Measurements from ENCODE around the gene MFSD2A. TPM values are rescaled to one million over a fixed set of nuclear protein-coding genes. Genes with fewer than 3 reads are reported as not detected.
A peak's percentile ranks its signal among the peaks of the same experiment; 100 is the strongest.
"Not testable (repeated sequence)": the region's sequence is repeated elsewhere in the genome, so short reads cannot be mapped to it uniquely, and the experiment has no call there.

The MFSD2A gene
- total and polyA plus RNA-seq, 9 donors: 0.62 to 6.8 (median 1.8) TPM

DNA sequence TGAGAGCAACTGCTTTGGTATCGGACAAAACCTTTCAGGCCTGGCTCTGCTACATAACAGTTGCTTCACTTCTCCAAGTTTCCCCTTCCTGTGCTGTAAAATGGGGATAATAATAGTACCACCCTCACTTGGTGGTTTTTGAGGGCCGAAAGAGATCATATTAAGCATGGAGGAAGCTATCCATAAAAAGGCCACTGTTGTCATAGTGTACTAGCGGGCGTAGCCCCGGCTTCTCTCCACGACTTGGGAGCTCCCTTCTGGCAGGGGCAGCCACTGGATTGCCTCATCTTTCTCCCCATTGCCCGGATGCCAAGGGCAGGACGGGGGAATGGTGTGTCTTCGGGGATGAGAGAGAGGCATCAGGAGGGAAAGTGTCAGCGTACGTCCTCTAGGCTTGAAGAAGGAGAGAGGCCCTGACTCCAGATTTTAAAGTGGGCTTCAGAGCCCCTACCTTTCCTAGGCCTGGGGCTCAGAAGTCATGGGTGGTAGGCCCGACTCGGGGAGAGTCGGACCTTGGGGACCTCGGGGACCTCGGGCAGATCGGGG lies 548 bp upstream of the MFSD2A start:
- peak overlapping the region; percentile 7 for H3K27ac ChIP-seq (ENCODE audit: low read length)
- H3K36me3 ChIP-seq (ENCODE audit: control insufficient read depth, insufficient read depth, low read length): no peaks in the 10 kb centered on the region
- 34% methylated on average over 13 of the region's 17 CpGs for WGBS (ENCODE audit: insufficient coverage)
- peak overlapping the region; percentile 52 for H3K4me3 ChIP-seq (ENCODE audit: low read length)
- H3K4me1 ChIP-seq (ENCODE audit: control insufficient read depth, insufficient read depth, low read length): peaks cover 55% of the 10 kb centered on the region
- DNase-seq: no peak
- H3K9me3 ChIP-seq (replicated peaks; ENCODE audit: control insufficient read depth, low read depth, low read length): peaks cover 5% of the 10 kb centered on the region
- peaks cover 21% of the 10 kb centered on the region for H3K27me3 ChIP-seq (ENCODE audit: control insufficient read depth, insufficient read depth, low read length)

DNA sequence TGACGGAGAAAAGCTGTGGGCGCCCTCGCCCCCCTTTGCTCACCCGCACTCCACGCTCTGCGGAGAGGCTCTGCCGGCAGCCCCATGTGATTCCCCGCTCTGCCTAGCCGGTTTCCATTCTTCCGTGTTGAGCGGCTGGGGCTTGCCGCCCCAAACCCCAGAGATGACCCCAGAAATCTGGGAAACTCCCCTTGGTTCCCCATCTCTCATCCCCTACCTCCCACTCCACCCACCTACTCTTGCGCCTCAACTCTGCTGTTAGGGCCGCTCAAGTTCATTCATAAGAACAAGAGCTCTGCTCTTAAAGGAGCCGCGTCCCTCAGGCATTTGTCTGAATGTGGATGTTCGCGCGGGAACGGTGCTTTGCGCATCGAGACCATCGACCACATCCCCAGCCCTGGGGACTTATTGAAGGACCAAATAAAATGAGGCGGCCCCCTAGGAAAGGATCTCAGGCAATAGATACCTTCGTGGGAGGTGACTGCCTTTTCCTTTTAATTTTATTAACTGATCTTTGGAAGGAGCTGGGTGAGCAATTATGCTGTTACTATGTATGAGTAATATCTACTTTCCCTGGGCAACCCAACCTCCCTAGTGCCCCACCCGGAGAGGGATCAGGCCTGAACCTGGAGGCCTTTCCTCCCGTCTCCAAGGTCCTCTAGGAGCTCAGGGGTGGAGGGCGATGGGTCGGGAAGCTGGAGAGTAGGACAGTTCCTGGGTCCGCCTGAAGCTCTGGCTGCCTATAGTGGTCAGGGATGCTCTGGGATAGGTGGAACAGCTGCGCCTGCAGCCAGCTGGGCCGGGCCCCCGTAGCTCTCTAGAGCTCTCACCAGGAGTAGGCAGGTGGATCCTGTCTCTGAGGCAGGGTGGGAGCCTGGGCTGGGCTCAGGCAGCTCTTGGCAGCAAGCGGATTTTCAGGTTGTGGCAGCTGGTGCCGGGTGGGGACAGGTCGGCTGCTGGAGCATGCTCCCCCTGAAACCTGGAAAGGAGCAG lies 898 bp downstream of the MFSD2A start:
- peak; percentile 33 for DNase-seq
- peaks cover 21% of the 10 kb centered on the region for H3K27me3 ChIP-seq (ENCODE audit: control insufficient read depth, insufficient read depth, low read length)
- H3K4me1 ChIP-seq (ENCODE audit: control insufficient read depth, insufficient read depth, low read length): peaks cover 65% of the 10 kb centered on the region
- no peak overlapping the region for H3K27ac ChIP-seq (ENCODE audit: low read length)
- H3K9me3 ChIP-seq (replicated peaks; ENCODE audit: control insufficient read depth, low read depth, low read length): peaks cover 1% of the 10 kb centered on the region
- peak overlapping the region; percentile 52 for H3K4me3 ChIP-seq (ENCODE audit: low read length)
- 3% methylated on average over 26 of the region's 36 CpGs for WGBS (ENCODE audit: insufficient coverage)
- no peaks in the 10 kb centered on the region for H3K36me3 ChIP-seq (ENCODE audit: control insufficient read depth, insufficient read depth, low read length)

DNA sequence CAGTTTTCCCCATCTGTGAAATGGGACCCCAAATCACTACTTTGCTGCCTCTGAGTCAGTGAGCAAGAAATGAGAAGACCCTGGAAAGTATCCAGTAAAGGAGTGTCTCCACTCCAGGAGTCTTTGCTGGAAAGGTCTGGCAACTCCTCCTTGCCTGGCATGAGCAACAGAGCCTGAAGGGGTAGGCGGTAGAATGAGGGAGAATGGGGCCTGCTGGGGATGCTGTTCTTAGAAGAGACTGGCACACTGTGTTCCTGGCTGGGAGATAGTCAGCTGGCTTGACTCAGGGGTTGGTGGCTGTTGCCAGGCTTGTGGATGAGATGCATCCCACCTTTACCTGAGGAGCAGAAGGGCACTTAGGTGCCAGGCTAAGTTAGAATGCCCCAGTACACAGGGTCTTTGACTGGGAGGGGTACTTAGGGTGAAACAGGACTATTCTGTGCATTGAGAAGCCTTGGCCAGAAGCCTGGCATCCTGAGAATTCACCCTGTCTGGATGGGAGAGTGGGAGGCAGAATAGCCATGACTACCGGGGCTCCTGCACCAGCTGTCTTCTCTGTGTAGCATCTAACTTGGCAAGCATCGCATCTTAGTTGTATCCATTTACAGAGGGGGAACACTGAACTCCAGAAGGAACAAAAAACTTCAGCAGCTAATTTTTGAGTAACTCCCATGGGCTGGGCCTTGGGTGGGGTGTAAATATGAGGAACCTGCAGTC lies 2.5 kb downstream of the MFSD2A start:
- no peaks in the 10 kb centered on the region for H3K9me3 ChIP-seq (replicated peaks; ENCODE audit: control insufficient read depth, low read depth, low read length)
- peaks cover 21% of the 10 kb centered on the region for H3K27me3 ChIP-seq (ENCODE audit: control insufficient read depth, insufficient read depth, low read length)
- no peaks in the 10 kb centered on the region for H3K36me3 ChIP-seq (ENCODE audit: control insufficient read depth, insufficient read depth, low read length)
- no peak overlapping the region for H3K27ac ChIP-seq (ENCODE audit: low read length)
- no peak overlapping the region for H3K4me3 ChIP-seq (ENCODE audit: low read length)
- 58% methylated on average over 3 of the region's 3 CpGs for WGBS (ENCODE audit: insufficient coverage)
- H3K4me1 ChIP-seq (ENCODE audit: control insufficient read depth, insufficient read depth, low read length): peaks cover 66% of the 10 kb centered on the region
- DNase-seq: peak; percentile 62

DNA sequence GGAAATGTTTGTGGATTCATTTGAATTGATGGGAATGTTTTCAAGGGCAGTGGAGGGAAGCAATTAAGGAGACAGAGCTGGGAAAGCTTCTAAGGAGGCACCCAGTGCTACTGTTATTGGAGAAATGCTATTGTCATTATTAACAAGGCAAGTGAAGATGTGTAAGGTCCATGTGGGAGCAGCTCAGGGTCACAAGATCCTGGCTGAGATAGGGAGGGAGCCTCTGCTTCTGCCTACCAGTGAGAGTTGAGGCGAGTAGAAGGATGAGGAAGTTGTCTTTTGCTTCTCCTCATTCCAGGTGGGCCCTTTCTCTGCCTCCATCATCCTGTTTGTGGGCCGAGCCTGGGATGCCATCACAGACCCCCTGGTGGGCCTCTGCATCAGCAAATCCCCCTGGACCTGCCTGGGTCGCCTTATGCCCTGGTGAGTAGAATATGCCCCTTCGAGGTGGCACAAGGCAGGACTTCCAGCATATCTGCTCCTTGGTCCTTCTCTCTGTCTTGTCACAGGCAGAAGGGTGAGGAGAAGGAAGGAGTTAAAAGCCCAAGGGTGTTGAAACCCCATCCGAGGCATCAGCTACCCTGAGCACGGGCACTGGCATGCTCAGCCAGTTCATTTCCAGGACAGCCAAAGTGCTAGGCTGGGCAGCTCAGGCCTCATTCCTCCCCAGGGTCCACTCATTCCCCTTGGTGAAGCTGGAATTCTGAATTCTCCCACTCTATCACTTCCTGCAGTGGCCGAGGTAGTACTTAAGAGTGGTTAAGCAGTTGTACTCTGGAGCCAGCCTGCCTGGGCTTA lies 3.7 kb downstream of the MFSD2A start:
- Histone ChIP-seq H3K9me3 (replicated peaks; ENCODE audit: control insufficient read depth, low read depth, low read length) (no peaks in the 10 kb centered on the region), H3K27me3 (ENCODE audit: control insufficient read depth, insufficient read depth, low read length) (peaks cover 21% of the 10 kb centered on the region), H3K4me1 (ENCODE audit: control insufficient read depth, insufficient read depth, low read length) (peaks cover 57% of the 10 kb centered on the region), H3K4me3 (ENCODE audit: low read length) (no peak overlapping the region), H3K27ac (ENCODE audit: low read length) (no peak overlapping the region), H3K36me3 (ENCODE audit: control insufficient read depth, insufficient read depth, low read length) (no peaks in the 10 kb centered on the region)
- WGBS (ENCODE audit: insufficient coverage): 64% methylated on average over 2 of the region's 7 CpGs
- DNase-seq: no peak

DNA sequence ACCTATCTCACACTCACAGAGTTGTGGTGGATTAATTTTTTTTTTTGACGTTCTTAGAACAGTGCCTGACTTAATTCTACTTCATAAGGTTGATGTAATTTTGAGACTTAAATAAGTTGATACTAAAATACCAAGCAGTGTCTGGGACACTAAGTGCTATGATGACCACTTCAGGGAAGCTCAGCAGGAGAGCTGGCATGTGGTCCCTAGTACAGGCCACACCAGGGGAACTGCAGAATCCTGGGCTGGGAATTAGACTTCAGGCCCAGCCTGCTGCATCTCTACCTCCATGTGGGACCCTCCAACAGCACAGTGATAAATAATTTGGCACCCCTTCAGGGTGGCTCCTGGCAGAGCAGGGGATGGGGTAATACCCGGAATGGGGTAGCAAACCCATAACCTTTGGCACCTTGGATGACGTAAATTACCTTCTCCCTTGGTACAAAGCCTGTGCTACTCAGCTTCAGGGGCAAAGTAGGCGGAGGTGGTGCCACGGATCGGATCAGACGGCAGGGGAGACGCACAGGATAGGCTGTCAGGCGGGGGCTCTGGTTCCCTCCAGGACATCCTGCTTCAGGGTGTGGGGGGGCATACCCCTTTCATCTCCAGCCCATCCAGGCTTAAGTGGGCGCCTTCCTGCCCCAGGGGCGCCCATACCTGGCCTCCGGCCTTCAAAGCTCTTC lies 4.8 kb downstream of the MFSD2A start:
- Histone ChIP-seq H3K27ac (ENCODE audit: low read length) (no peak overlapping the region), H3K9me3 (replicated peaks; ENCODE audit: control insufficient read depth, low read depth, low read length) (no peaks in the 10 kb centered on the region), H3K36me3 (ENCODE audit: control insufficient read depth, insufficient read depth, low read length) (no peaks in the 10 kb centered on the region), H3K4me3 (ENCODE audit: low read length) (no peak overlapping the region), H3K4me1 (ENCODE audit: control insufficient read depth, insufficient read depth, low read length) (peaks cover 50% of the 10 kb centered on the region), H3K27me3 (ENCODE audit: control insufficient read depth, insufficient read depth, low read length) (peaks cover 18% of the 10 kb centered on the region)
- 75% methylated on average over 11 of the region's 12 CpGs for WGBS (ENCODE audit: insufficient coverage)
- no peak for DNase-seq

DNA sequence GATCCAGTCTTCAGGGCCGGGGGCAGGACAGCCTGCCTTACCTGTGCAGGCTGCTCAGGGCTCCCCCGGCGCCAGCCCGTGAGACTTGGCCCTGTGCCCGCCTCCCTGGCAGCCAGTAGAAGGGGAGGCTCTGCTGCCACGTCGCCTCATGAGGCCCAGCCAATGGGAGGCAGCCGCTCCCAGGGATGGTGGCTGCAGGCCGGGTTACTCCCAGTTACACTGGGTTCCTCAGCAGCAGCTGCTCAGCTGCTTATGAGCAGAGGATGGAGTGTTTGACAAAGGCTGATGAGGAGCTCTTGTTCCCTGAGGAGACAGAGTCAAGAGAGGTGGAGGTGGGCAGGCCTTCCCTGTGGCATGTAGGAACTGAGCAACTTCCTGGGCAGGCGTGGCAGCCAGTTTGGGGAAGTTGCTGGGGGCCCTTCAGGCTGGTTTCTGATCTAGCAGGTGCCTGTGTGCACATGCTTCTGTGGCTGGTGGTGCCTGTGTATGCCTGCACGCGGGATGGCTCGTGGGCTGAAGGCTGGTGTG lies 5.5 kb downstream of the MFSD2A start:
- Histone ChIP-seq H3K4me3 (ENCODE audit: low read length) (no peak overlapping the region), H3K27me3 (ENCODE audit: control insufficient read depth, insufficient read depth, low read length) (peaks cover 14% of the 10 kb centered on the region)

DNA sequence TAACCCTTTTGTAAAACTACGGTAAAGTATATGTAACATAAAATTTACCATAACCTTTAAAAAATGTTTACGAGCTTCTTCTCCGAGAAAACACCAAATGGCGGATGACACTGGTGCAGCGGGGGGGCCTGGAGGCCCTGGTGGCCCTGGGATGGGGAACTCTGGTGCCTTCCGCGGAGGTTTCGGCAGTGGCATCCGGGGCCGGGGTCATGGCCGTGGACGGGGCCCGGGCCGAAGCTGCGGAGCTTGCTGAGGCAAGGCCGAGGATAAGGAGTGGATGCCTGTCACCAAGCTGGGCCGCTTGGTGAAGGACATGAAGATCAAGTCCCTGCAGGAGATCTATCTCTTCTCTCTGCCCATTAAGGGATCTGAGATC lies 7.5 kb downstream of the MFSD2A start:
- Histone ChIP-seq H3K4me3 (ENCODE audit: low read length) (no peak overlapping the region), H3K9me3 (replicated peaks; ENCODE audit: control insufficient read depth, low read depth, low read length) (no peaks in the 10 kb centered on the region), H3K4me1 (ENCODE audit: control insufficient read depth, insufficient read depth, low read length) (peaks cover 28% of the 10 kb centered on the region), H3K27ac (ENCODE audit: low read length) (no peak overlapping the region), H3K27me3 (ENCODE audit: control insufficient read depth, insufficient read depth, low read length) (no peaks in the 10 kb centered on the region), H3K36me3 (ENCODE audit: control insufficient read depth, insufficient read depth, low read length) (no peaks in the 10 kb centered on the region)
- 96% methylated on average over 16 of the region's 17 CpGs for WGBS (ENCODE audit: insufficient coverage)
- no peak for DNase-seq

More for the DNA sequence above, 5.5 kb downstream of the MFSD2A start:
- Histone ChIP-seq H3K9me3 (replicated peaks; ENCODE audit: control insufficient read depth, low read depth, low read length) (no peaks in the 10 kb centered on the region), H3K36me3 (ENCODE audit: control insufficient read depth, insufficient read depth, low read length) (no peaks in the 10 kb centered on the region), H3K4me1 (ENCODE audit: control insufficient read depth, insufficient read depth, low read length) (peaks cover 44% of the 10 kb centered on the region), H3K27ac (ENCODE audit: low read length) (peak overlapping the region; percentile 35)
- 42% methylated on average over 11 of the region's 13 CpGs for WGBS (ENCODE audit: insufficient coverage)
- peak; percentile 39 for DNase-seq

DNA sequence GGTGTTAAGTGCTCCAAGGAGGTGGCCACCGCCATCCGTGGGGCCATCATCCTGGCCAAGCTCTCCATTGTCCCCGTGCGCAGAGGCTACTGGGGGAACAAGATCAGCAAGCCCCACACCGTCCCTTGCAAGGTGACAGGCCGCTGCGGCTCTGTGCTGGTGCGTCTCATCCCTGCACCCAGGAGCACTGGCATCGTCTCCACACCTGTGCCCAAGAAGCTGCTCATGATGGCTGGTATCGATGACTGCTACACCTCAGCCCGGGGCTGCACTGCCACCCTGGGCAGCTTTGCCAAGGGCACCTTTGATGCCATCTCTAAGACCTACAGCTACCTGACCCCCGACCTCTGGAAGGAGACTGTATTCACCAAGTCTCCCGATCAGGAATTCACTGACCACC lies 8.0 kb downstream of the MFSD2A start:
- not testable (repeated sequence) for H3K27ac ChIP-seq (ENCODE audit: low read length); H3K36me3 ChIP-seq (ENCODE audit: control insufficient read depth, insufficient read depth, low read length); H3K27me3 ChIP-seq (ENCODE audit: control insufficient read depth, insufficient read depth, low read length); DNase-seq; H3K4me3 ChIP-seq (ENCODE audit: low read length); H3K9me3 ChIP-seq (replicated peaks; ENCODE audit: control insufficient read depth, low read depth, low read length)
- 84% methylated on average over 6 of the region's 13 CpGs for WGBS (ENCODE audit: insufficient coverage)
- peaks cover 23% of the 10 kb centered on the region for H3K4me1 ChIP-seq (ENCODE audit: control insufficient read depth, insufficient read depth, low read length)

DNA sequence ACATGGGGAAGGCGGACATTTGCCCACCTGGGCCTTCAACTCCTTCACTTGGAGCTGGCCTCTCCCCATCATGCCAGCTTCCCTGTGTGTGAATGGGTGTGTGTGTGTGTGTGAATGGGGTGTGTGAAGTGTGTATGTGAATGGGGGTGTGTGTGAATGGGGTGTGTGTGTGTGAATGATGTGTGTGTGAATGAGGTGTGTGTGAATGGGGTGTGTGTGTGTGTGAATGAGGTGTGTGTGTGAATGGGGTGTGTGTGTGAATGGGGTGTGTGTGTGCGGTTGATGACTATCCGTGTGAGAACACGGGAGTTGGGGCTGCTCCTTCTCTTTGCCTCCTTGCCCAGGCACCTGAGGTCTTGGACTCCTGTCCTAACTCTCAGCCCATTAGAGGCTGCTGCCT lies 9.6 kb downstream of the MFSD2A start:
- H3K27me3 ChIP-seq (ENCODE audit: control insufficient read depth, insufficient read depth, low read length): no peaks in the 10 kb centered on the region
- H3K4me1 ChIP-seq (ENCODE audit: control insufficient read depth, insufficient read depth, low read length): peaks cover 16% of the 10 kb centered on the region
- DNase-seq: no peak
- WGBS (ENCODE audit: insufficient coverage): no CpG with 5 or more reads among the region's 4 CpGs
- H3K9me3 ChIP-seq (replicated peaks; ENCODE audit: control insufficient read depth, low read depth, low read length): no peaks in the 10 kb centered on the region
- no peaks in the 10 kb centered on the region for H3K36me3 ChIP-seq (ENCODE audit: control insufficient read depth, insufficient read depth, low read length)
- H3K27ac ChIP-seq (ENCODE audit: low read length): no peak overlapping the region
- no peak overlapping the region for H3K4me3 ChIP-seq (ENCODE audit: low read length)

All from muscle of leg (tissue), 11 donors.